Measurements from ENCODE around the gene KIAA1143.

The KIAA1143 gene

DNA sequence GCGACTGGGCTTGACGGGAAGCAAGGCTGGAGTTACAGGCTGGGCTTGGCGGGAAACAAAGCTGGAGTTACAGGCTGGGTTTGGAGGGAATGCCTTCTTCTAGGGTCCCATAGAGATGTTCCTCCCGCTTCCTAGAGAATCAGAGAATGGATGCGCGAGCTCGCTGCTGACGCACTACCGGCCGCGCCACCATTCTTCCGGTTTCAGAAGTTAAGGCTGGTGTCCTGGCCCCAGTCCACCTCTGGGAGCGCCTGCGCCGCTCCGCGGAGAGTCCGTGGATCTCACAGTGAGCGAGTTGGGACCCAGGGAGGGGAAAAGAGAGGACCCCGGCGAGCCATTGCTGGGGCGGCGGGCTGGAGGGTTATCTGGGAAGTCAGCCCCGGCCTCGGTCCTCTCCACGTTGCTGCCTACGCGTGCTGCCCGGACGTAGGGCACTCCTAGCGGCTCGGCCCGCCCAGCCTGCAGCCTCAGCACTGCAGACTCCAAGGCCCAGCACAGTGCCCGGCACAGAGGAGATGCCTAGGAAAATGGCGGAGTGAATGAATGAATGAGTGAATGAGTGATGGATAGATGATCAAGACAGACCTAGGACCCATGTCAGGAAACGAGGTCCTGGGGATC is 48.9 kb downstream of the KIAA1143 start, which contains the start of gene ZNF502:
ZNF502 (plus strand) TSS at position 206 of the 621 bp plus-strand sequence. CDS start 7,602 bp downstream, outside the sequence.
- TF ChIP-seq, protein P1, sequence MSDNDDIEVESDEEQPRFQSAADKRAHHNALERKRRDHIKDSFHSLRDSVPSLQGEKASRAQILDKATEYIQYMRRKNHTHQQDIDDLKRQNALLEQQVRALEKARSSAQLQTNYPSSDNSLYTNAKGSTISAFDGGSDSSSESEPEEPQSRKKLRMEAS (IDR thresholded peaks at IDR 0.05), result peak; percentile 58
- 0 out of 2 replicates have a peak, but pooled peaks have one; percentile 37 for TF ChIP-seq YY1 (IDR thresholded peaks at IDR 0.05; ENCODE audit: low read depth)
- TF ChIP-seq CREB1 (IDR thresholded peaks at IDR 0.05; ENCODE audit: low read depth), result peak; percentile 86
- TF ChIP-seq CEBPB (IDR thresholded peaks at IDR 0.05), result no peak
- no peak for TF ChIP-seq ZBTB7A (IDR thresholded peaks at IDR 0.05; ENCODE audit: low read depth)
- no peak for TF ChIP-seq EP300 (IDR thresholded peaks at IDR 0.05; ENCODE audit: borderline replicate concordance)
- peak; percentile 31; the same call in 1 of the 2 replicates for TF ChIP-seq TAF1 (IDR thresholded peaks at IDR 0.05; ENCODE audit: low read depth)
